GM15510 (cell line): Measurements from ENCODE around the gene TTC7B.

Source experiments
- POLR2A ChIP-seq: IDR thresholded peaks from 3 replicates; pipeline ENCODE4 v1.6.1; 2011; ENCODE audit warnings: borderline replicate concordance; ENCODE audit not compliant: insufficient read length; ENCODE audit errors: extremely low read depth

TTC7B gene

DNA sequence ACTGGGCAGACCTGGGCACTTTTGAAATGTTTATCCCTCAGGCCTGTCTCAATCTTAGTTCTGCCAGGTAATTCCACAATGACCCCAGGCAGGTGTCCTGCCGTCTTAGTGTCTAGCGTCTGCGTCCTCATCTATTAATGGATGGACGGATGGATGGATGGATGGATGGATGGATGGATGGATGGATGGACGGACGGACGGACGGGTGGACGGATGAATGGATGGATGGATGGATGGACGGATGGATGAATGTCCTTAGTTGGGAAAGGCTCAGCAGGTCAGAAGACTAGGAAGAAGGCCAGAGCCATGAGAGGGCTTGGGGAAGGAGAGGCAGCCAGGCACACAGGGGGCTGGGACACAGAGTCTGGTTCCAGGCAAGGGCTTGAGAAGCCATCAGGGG, 278.1 kb downstream of the TTC7B start:
- TF ChIP-seq POLR2A = no peak

DNA sequence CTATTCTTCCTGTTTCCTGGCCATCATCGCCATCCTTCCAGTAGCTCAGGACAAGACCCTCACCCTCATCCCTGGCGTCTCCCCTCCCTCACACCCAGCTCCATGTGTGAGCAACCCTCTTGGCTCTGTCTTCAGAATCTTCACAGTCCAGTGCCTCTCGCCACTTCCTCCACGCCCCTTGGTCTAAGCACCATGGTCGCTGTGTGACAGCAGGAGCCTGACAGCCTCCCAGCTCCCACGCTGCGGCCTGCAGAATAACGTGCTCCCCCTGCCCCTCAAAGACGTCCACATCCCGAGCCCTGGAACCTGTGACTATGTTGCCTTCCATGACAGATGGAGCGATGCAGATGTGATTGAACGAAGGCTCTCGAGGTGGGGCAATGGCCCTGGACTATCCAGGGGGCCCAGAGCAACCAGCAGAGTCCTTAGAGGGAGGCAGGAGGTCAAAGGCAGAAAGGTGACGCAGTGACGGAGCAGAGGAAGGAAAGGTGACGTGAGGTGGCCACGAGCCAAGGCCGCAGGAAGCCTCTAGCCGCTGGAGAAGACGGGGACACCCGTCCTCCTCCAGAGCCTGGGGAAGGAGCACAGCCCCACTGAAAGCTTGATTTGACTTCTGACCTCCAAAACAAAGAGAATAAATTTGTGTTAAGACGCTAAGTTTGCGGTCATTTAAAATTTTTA, 279.6 kb downstream of the TTC7B start:
- no peak for TF ChIP-seq POLR2A

- TF ChIP-seq POLR2A = no peak
Measured at GRCh38 chr14:90536092-90536491, 280.1 kb downstream of the TTC7B start.

- TF ChIP-seq POLR2A = no peak
Measured at GRCh38 chr14:90535556-90536090, 280.6 kb downstream of the TTC7B start.

GRCh38 chr14:90534838-90535555, 281.2 kb downstream of the TTC7B start:
- no peak for TF ChIP-seq POLR2A

DNA sequence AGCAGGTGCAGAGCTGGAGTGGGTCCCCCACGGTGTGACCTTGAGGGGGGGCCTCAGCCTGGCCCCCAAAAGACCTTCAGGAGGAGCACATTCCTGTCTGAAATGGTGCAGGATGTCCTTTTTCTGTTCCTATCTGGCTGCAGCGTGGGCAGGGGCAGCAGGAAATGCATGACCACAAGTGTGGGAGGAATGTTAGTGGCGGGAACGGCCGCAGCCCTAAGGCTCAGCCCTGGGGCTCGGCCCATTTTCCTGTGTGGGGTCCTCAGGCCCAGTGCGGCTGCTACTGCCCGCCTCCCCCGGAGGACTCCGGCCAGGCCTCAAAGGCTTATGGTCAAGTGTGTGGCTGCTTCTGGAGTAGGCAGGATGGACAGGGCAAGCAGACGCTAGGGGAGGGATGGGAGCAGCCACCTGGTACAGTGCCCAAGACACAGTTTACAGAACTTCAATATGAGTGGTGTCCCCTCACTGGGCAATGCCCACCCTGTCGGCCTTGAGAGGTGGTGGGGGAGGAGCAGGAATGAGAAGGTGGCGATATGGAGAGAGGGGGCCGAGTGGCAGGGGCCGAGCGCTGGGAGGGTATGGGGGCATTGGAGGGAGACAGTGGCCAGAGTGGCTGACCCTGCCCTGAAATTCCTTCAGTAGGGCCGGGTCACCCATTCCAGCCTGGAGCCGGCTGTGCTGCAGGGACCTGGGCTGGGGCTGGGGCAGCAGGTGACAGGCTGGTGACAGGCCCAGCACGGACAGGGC, 282.0 kb downstream of the TTC7B start:
- TF ChIP-seq POLR2A = no peak

GRCh38 chr14:90533591-90534021, 282.6 kb downstream of the TTC7B start:
- TF ChIP-seq POLR2A = no peak

GRCh38 chr14:90532826-90533525, 283.3 kb downstream of the TTC7B start:
- no peak for TF ChIP-seq POLR2A

DNA sequence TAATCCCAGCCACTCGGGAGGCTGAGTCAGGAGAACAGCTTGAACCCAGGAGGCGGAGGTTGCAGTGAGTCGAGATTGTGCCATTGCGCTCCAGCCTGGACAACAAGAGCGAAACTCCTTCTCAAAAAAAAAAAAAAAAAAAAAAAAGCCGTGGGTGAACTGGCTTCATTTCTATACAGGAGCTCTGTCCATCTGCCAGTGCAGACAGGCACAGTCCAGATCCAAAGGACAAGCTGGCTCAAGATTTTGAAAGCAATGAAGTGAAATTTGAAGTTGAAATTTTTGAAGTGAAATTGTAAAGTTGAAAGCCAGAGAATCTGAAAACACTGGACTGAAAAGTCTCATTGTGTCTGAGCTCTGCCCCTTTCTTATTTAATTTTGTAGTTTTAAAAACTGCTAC, 284.7 kb downstream of the TTC7B start:
- no peak for TF ChIP-seq POLR2A

DNA sequence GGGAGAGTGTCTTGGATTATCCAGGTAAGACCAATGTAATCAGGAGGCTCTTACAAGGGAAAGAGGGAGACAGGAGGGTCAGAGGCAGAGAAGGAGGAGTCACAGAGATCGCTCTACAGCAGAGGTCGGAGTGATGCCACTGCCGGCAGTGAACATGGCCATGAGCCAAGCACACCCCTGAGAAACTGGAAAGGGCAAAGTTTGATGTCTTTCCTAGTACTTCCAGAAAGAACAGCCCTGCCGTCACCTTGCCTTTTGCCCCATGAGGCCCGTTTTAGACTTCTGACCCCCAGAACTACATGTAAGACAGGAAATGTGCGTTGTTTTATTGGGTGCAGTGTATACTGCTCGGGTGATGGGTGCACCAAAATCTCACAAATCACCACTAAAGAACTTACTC, 285.7 kb downstream of the TTC7B start:
- TF ChIP-seq POLR2A = no peak

DNA sequence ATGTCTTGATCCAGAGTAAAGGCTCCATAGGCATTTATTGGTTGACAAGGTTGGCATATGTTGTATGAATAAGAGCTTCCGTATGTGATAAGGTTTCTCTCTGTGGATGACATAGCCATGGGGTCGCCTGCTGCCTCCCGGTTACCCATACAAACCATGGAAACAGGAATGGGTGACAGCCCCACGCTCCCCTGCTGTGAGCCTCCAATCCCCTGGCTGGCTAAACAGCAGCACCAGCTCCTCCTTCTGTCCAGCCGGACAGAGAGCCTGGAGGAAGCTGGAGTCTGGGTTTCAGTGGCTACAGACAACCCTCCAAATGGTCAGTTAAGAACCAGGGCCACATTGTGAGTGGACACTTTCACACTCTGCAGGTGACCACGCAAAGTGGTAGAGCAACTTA, 288.3 kb downstream of the TTC7B start:
- TF ChIP-seq POLR2A = no peak

DNA sequence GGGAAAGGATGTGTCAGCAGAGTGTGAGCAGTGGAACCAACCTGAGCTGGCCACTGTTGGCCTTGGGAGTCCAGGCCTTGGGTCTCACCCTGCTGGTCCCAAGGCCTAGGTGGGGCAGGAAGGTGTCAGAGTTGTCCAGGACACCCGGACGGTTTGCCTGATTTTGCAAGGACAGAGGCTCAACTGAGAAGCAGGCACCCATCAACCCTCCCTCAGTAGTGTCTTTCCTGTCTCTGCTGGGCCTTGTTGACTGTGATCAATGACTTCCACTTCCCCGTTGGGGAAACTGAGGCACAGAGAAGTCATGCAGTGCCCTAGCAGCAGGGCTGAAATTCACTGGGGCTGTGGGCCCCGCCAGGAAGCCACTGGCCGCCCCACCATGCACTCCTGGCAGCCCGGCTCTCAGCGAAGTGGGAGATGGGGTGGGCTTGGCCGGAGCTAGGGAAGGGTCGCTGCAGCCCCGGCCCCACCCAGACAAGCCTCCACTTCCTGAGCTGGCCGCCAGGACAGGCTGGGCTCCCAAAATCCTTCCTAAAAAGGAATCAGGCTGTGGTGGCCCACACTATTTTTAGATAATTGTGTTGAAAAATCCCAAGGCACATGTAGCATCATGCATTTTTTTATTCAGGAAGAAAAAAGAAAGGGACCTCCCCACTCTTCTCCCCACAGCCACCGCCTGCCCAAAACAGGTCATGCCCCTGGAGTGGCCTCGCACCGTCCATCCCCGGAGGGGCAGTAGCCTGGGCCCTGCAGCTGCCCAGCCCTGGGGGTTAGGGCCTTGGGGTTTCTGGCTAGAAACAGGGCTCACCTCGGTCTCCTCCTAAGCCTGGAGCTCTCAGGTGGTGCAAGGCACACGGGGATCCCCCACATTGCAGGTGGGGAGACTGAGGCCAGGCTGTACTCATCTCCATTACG, 292.0 kb downstream of the TTC7B start:
- TF ChIP-seq POLR2A = no peak

GRCh38 chr14:90523544-90523943, 292.7 kb downstream of the TTC7B start:
- no peak for TF ChIP-seq POLR2A
